Brain pericyte (primary cell): ENCODE data around the gene ABCC5.

ENCODE experiments used
- DNase-seq: peaks from one replicate; pipeline ENCODE4 v3.0.0-alpha.2; 2012; ENCODE audit warnings: low read depth, low spot score

The ABCC5 gene

GRCh38 chr3:183975981-183976662, 41.6 kb downstream of the ABCC5 start:
- DNase-seq, result no peak

- no peak for DNase-seq
Measured at GRCh38 chr3:183968666-183969245, 48.9 kb downstream of the ABCC5 start.

GRCh38 chr3:183967693-183968092, 50.0 kb downstream of the ABCC5 start:
- DNase-seq, result no peak

- DNase-seq, result no peak
Measured at GRCh38 chr3:183966361-183966791, 51.3 kb downstream of the ABCC5 start.

- no peak for DNase-seq
Measured at GRCh38 chr3:183962807-183963206, 54.9 kb downstream of the ABCC5 start.

- DNase-seq, result no peak
Measured at GRCh38 chr3:183959214-183959613, 58.5 kb downstream of the ABCC5 start.

- no peak for DNase-seq
Measured at GRCh38 chr3:183958775-183959174, 58.9 kb downstream of the ABCC5 start.

- no peak for DNase-seq
Measured at GRCh38 chr3:183958226-183958625, 59.5 kb downstream of the ABCC5 start.

GRCh38 chr3:183954875-183955274, 62.8 kb downstream of the ABCC5 start:
- no peak for DNase-seq

- no peak for DNase-seq
Measured at GRCh38 chr3:183953471-183954070, 64.1 kb downstream of the ABCC5 start.

GRCh38 chr3:183951459-183951858, 66.2 kb downstream of the ABCC5 start:
- no peak for DNase-seq

- DNase-seq, result no peak
Measured at GRCh38 chr3:183949690-183950089, 68.0 kb downstream of the ABCC5 start.

- DNase-seq, result no peak
Measured at GRCh38 chr3:183946037-183946436, 71.6 kb downstream of the ABCC5 start.

GRCh38 chr3:183944775-183945174, 72.9 kb downstream of the ABCC5 start:
- DNase-seq, result no peak

GRCh38 chr3:183943739-183944138, 73.9 kb downstream of the ABCC5 start:
- DNase-seq, result no peak

GRCh38 chr3:183941216-183941615, 76.5 kb downstream of the ABCC5 start:
- DNase-seq, result no peak

- no peak for DNase-seq
Measured at GRCh38 chr3:183937601-183938286, 79.9 kb downstream of the ABCC5 start.

- DNase-seq, result no peak
Measured at GRCh38 chr3:183933160-183933559, 84.5 kb downstream of the ABCC5 start.

- no peak for DNase-seq
Measured at GRCh38 chr3:183931881-183932280, 85.8 kb downstream of the ABCC5 start.

- DNase-seq, result no peak
Measured at GRCh38 chr3:183930086-183930485, 87.6 kb downstream of the ABCC5 start.

GRCh38 chr3:183927059-183927458, 90.6 kb downstream of the ABCC5 start:
- no peak for DNase-seq

GRCh38 chr3:183924956-183925355, 92.7 kb downstream of the ABCC5 start:
- no peak for DNase-seq

- no peak for DNase-seq
Measured at GRCh38 chr3:183924543-183924942, 93.1 kb downstream of the ABCC5 start.
